Neural crest cell (in vitro differentiated cells): ENCODE measurements around the gene CPLANE2. TPM values are rescaled to one million over a fixed set of nuclear protein-coding genes. Genes with fewer than 3 reads are reported as not detected.
"Not testable (repeated sequence)": the region's sequence is repeated elsewhere in the genome, so short reads cannot be mapped to it uniquely, and the experiment has no call there.

ENCODE experiments used
- DNase-seq: peaks from one replicate; pipeline ENCODE4 v3.0.0; 2021; ENCODE audit warnings: low read depth, mixed read lengths, low spot score
- H3K27ac Mint-ChIP-seq: one replicate; pipeline ENCODE4 v1.8.0; 2021; ENCODE audit warnings: mild to moderate bottlenecking, mixed read lengths; ENCODE audit not compliant: unreplicated experiment
- H3K27me3 Mint-ChIP-seq: 2 replicates; pipeline ENCODE4 v1.8.0; 2021; ENCODE audit warnings: low read depth, mild to moderate bottlenecking, mixed read lengths
- H3K36me3 Mint-ChIP-seq: 2 replicates; pipeline ENCODE4 v1.8.0; 2021; ENCODE audit warnings: low read depth, mild to moderate bottlenecking, mixed read lengths
- H3K4me1 Mint-ChIP-seq: 2 replicates; pipeline ENCODE4 v1.8.0; 2021; ENCODE audit warnings: mixed read lengths
- H3K4me3 Mint-ChIP-seq: one replicate; pipeline ENCODE4 v1.8.0; 2021; ENCODE audit warnings: mild to moderate bottlenecking, mixed read lengths
- H3K9me3 Mint-ChIP-seq: 2 replicates; pipeline ENCODE4 v1.8.0; 2021; ENCODE audit warnings: mixed read lengths
- total RNA-seq: library from RNA; stranded (reverse); gene quantifications from 2 replicates; pipeline ENCODE4 v1.2.1, GENCODE V29; 2021
- TF ChIP-seq, protein P1 (sequence below): fragments of 200-600 bp; sonication (generic); conservative IDR thresholded peaks from 2 replicates; pipeline ENCODE4 v1.5.0; 2021; ENCODE audit warnings: antibody characterized with exemption, mild to moderate bottlenecking

CPLANE2 gene
- total RNA-seq, 1 donor from 2014 or later: 11.8 TPM

DNA sequence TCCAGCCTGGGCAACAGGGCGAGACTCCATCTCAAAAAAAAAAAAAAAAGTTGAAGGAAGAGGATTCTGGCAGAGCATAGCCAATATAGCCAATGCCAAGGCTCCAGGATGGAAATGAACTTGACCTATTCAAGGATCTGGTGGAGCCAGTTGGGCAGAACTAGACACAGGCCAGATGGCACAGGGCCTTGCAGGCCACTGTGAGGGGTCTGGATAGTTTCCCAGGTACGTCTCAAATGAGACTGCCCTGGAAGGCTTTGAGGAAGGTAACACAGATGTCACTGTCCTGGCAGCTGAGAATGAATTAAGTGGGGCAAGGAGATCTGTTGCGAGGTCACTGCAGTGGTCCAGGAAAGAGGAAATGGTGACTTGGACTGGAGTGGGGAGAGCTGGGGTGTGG, 12.5 kb downstream of the CPLANE2 start:
- H3K27me3 Mint-ChIP-seq: peaks cover 78% of the 10 kb centered on the region

DNA sequence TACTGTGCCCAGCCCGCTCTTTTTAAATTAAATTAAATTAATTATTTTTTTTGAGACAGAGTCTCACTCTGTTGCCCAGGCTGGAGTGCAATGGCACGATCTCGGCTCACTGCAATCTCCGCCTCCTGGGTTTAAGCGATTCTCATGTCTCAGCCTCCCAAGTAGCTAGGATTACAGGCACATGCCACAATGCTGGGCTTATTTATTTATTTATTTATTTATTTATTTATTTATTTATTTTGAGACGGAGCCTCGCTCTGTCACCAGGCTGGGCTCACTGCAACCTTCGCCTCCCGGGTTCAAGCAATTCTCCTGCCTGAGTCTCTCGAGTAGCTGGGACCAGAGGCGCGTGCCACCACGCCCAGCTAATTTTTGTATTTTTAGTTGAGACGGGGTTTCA, 14.3 kb downstream of the CPLANE2 start:
- H3K27me3 Mint-ChIP-seq: peaks cover 72% of the 10 kb centered on the region
- H3K9me3 Mint-ChIP-seq, DNase-seq, H3K4me3 Mint-ChIP-seq, H3K27ac Mint-ChIP-seq, H3K36me3 Mint-ChIP-seq: not testable (repeated sequence)
- H3K4me1 Mint-ChIP-seq: peaks cover 15% of the 10 kb centered on the region

More for the DNA sequence above, 12.5 kb downstream of the CPLANE2 start:
- TF ChIP-seq, protein P1, sequence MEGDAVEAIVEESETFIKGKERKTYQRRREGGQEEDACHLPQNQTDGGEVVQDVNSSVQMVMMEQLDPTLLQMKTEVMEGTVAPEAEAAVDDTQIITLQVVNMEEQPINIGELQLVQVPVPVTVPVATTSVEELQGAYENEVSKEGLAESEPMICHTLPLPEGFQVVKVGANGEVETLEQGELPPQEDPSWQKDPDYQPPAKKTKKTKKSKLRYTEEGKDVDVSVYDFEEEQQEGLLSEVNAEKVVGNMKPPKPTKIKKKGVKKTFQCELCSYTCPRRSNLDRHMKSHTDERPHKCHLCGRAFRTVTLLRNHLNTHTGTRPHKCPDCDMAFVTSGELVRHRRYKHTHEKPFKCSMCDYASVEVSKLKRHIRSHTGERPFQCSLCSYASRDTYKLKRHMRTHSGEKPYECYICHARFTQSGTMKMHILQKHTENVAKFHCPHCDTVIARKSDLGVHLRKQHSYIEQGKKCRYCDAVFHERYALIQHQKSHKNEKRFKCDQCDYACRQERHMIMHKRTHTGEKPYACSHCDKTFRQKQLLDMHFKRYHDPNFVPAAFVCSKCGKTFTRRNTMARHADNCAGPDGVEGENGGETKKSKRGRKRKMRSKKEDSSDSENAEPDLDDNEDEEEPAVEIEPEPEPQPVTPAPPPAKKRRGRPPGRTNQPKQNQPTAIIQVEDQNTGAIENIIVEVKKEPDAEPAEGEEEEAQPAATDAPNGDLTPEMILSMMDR: no peak
- no peaks in the 10 kb centered on the region for H3K36me3 Mint-ChIP-seq
- H3K4me3 Mint-ChIP-seq: peak overlapping the region; percentile 52
- no peak overlapping the region for H3K27ac Mint-ChIP-seq
- peaks cover 19% of the 10 kb centered on the region for H3K4me1 Mint-ChIP-seq
- no peaks in the 10 kb centered on the region for H3K9me3 Mint-ChIP-seq
- no peak for DNase-seq

DNA sequence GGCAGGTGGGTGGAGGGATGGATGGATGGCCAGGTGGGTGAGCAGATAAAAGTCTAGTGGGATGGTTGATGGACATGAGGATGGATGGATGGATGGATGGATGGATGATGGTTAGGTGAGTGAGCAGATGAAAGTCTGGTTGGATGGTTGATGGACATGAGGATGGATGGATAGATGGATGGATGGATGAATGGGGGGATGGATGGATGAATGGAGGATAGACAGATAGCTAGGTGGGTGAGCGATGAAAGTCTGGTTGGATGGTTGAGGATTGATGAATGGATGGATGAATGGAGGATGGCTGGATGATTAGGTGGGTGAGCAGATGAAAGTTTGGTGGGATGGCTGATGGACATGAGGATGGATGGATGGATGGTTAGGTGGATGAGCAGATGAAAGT, 15.5 kb downstream of the CPLANE2 start:
- H3K36me3 Mint-ChIP-seq: no peaks in the 10 kb centered on the region
- peaks cover 74% of the 10 kb centered on the region for H3K27me3 Mint-ChIP-seq
- H3K4me1 Mint-ChIP-seq: peaks cover 11% of the 10 kb centered on the region
- H3K27ac Mint-ChIP-seq: no peak overlapping the region
- no peak overlapping the region for H3K4me3 Mint-ChIP-seq
- TF ChIP-seq, protein P1: no peak
- H3K9me3 Mint-ChIP-seq: no peaks in the 10 kb centered on the region
- no peak for DNase-seq

DNA sequence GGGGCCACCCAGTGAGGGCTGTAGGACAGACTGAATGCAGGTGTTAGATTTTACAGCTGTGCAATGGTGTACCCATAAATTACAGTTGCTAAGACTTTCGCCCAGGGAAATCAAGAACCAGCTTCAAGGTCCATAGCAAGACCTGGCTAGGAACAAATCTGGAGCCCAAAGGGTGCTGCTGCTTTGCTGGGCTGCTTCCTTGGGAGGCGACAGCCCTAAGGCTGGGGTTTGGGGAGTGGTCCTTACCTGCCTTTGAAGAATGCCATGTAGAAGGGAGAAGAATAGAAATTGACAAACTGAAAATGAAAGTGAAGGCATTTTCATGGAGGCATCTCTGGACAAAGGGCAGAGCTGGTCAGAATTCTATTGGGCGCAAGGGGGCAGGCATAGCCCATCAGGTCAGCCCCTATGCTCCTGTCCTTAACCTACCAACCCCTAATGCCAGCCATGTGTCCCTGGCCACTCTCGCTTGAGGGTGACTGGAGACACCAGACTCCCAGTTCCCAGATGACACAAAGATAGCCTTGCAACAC, 16.9 kb downstream of the CPLANE2 start:
- H3K36me3 Mint-ChIP-seq: no peaks in the 10 kb centered on the region
- H3K27me3 Mint-ChIP-seq: peaks cover 69% of the 10 kb centered on the region
- TF ChIP-seq, protein P1: no peak
- no peak overlapping the region for H3K27ac Mint-ChIP-seq
- H3K4me1 Mint-ChIP-seq: peaks cover 12% of the 10 kb centered on the region
- no peaks in the 10 kb centered on the region for H3K9me3 Mint-ChIP-seq
- DNase-seq: no peak
- no peak overlapping the region for H3K4me3 Mint-ChIP-seq

DNA sequence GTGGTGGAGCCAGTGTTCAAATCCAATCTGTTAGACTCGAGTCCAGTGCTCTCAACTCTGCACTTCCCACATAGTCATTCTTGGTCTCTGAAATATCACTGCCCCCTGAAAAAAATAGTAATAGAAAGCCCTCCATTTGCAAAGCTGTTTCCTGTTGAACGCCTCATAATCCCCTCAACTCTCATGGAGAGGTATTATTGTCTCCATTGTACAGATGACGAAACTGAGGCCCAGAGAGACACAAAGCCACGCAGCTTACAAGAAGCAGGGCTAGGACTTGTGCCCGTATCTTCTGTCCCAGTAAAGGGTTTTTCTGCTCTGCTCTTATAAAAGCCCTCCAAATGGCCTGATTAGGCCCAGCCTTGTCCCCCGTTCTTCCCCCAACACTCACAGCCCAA, 18.3 kb downstream of the CPLANE2 start:
- peak overlapping the region; percentile 44 for H3K4me3 Mint-ChIP-seq
- H3K36me3 Mint-ChIP-seq: no peaks in the 10 kb centered on the region
- H3K9me3 Mint-ChIP-seq: no peaks in the 10 kb centered on the region
- H3K27ac Mint-ChIP-seq: no peak overlapping the region
- TF ChIP-seq, protein P1: no peak
- DNase-seq: no peak
- peaks cover 55% of the 10 kb centered on the region for H3K27me3 Mint-ChIP-seq
- peaks cover 12% of the 10 kb centered on the region for H3K4me1 Mint-ChIP-seq

DNA sequence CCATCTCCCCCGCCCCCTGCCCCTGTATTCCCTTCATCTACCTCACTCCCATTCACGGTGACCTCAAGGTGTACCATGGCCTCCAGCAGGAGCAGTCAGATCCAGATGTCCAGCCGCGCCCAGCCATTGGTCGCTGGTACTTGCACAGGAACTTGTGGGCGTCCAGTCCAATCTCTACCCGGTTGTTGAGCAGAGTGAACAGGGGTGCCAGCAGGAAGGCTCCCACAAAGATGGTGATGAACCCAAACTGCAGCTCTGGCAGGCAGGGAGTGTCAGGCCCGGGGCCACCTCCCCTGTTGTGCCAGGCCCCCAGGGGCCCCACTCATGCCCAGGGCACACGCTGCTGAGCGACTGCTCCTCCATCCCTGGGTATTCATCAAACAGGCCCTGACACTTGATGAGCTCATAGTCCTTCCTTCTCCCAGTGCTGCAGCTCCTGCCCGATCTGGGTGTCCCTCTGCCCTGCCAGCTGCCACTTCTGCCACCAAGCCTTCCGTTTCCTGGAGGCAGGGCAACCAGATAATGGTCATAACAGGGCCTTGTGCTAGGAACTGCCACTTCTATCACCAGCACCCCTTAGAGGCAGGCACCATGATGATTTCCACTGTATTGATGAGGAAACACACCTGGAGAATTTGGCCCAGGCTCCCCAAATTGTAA, 18.8 kb downstream of the CPLANE2 start:
- no peak for DNase-seq
- H3K9me3 Mint-ChIP-seq: no peaks in the 10 kb centered on the region
- H3K4me1 Mint-ChIP-seq: peaks cover 12% of the 10 kb centered on the region
- H3K4me3 Mint-ChIP-seq: peak overlapping the region; percentile 44
- H3K27me3 Mint-ChIP-seq: peaks cover 54% of the 10 kb centered on the region
- TF ChIP-seq, protein P1: no peak
- H3K36me3 Mint-ChIP-seq: no peaks in the 10 kb centered on the region
- H3K27ac Mint-ChIP-seq: no peak overlapping the region
